Gastroesophageal sphincter (tissue), 3 donors: ENCODE measurements around the gene CYB561D1.

Experiments used
- CTCF ChIP-seq, 4 experiments: fragments of 200-600 bp in 2 of 4; fragments of 450-650 bp in 2 of 4; sonication (generic) in 1 of 4; IDR thresholded peaks; one replicate each; pipeline ENCODE4 v1.5.1; 2017 to 2019; ENCODE audit warnings: antibody characterized with exemption in 4 of 4, mild to moderate bottlenecking in 2 of 4, moderate library complexity in 2 of 4
- EP300 ChIP-seq: sonication (generic); formaldehyde crosslinking; IDR thresholded peaks from one replicate; pipeline ENCODE4 v1.6.1; 2017; ENCODE audit warnings: antibody characterized with exemption, mild to moderate bottlenecking
- POLR2A ChIP-seq, 2 donors: fragments of 450-650 bp; IDR thresholded peaks; one replicate each; pipeline ENCODE4 v1.6.1; 2017; ENCODE audit warnings: antibody characterized with exemption in 2 of 2, mild to moderate bottlenecking in 2 of 2, moderate library complexity in 1 of 2
- POLR2AphosphoS5 ChIP-seq: sonication (generic); formaldehyde crosslinking; IDR thresholded peaks from one replicate; pipeline ENCODE4 v1.6.1; 2017; ENCODE audit warnings: antibody characterized with exemption

- TF ChIP-seq POLR2AphosphoS5 (no peak), CTCF (IDR thresholded peaks at IDR 0.05) (no peak), POLR2A (IDR thresholded peaks at IDR 0.05) (no peak), EP300 (no peak)
These were observed 21.0 kb downstream of the CYB561D1 start for GRCh38 chr1:109514846-109515245.
